Measurements from ENCODE around the gene SLC28A1.

Gene SLC28A1

GRCh38 chr15:84973492-84974460 is 89.3 kb downstream of the SLC28A1 start:
- H3K4me3 ChIP-seq (ENCODE audit: low read depth, low read length) = no peak overlapping the region
- TF ChIP-seq, protein P1, sequence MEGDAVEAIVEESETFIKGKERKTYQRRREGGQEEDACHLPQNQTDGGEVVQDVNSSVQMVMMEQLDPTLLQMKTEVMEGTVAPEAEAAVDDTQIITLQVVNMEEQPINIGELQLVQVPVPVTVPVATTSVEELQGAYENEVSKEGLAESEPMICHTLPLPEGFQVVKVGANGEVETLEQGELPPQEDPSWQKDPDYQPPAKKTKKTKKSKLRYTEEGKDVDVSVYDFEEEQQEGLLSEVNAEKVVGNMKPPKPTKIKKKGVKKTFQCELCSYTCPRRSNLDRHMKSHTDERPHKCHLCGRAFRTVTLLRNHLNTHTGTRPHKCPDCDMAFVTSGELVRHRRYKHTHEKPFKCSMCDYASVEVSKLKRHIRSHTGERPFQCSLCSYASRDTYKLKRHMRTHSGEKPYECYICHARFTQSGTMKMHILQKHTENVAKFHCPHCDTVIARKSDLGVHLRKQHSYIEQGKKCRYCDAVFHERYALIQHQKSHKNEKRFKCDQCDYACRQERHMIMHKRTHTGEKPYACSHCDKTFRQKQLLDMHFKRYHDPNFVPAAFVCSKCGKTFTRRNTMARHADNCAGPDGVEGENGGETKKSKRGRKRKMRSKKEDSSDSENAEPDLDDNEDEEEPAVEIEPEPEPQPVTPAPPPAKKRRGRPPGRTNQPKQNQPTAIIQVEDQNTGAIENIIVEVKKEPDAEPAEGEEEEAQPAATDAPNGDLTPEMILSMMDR (IDR thresholded peaks at IDR 0.05; ENCODE audit: low read depth, low read length) = no peak

DNA sequence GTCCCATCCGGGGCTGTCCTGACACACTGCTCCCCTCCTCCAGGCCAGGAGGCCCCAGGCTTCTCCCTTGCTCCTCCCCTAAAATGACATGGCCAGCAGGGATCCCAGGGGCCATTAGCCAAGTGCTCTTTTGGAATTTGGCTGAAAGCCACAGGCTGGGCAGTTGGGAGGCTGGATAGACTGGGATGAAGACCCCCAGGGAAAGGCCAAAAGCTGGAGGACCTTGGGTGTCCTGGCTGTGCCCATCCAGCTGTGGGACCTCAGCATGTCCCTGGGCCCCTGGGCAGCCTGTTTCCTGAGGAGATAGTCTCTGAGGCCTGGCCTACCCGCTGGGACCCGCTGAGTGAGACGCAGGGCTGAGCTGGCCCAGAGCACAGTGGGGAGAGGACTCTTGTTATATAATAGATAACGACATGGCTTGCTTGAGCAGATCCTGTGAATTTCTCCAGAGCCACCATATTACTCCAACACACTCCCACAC is 91.4 kb downstream of the SLC28A1 start:
- no peak overlapping the region for H3K4me3 ChIP-seq (ENCODE audit: low read depth, low read length)
- TF ChIP-seq, protein P1 (IDR thresholded peaks at IDR 0.05; ENCODE audit: low read depth, low read length) = no peak

DNA sequence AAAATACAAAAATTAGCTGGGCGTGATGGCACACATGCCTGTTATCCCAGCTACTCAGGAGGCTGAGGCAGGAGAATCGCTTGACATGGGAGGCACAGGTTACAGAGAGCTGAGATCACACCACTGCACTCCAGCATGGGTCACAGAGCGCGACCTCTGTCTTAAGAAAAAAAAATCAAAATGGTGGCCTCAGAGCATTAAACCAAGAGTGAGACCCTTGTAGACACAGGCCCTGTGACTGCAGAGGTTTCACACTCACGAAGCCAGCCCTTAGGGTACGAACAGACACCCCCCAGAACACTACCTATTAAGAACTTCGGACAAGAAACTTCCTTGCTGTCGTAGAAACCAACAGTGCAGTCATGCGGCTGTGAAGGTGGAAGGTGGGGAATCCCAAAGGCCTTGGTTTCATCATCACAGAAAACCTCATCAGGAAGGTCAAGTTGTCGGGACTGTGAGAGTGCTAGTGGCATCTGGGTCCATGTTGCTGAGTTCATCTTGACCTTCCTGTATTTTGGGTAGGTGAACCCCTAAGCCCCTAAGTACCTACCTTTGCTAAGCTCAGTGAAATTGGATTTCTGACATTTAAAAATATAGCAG is 92.4 kb downstream of the SLC28A1 start:
- TF ChIP-seq, protein P1 (IDR thresholded peaks at IDR 0.05; ENCODE audit: low read depth, low read length) = no peak
- no peak overlapping the region for H3K4me3 ChIP-seq (ENCODE audit: low read depth, low read length)

DNA sequence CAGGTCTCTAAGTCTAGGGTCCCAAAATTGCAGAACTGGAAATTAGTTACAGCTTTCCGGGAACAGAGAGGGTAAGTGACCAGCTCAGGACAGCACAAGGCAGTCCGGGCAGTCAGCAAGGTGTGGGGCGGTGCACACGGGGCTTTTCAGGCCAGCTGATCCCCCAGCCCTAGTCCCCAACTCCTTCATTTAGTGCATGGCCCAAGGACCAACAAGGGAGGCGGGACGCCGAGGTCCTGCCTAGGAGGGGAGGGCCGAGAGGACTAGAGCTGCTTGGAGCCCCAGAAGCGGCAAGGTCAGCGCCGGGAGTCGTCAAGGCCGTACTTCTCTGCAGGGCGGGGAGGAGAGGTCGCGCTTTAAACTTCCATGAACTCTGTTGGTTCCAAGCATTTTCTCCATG is 95.2 kb downstream of the SLC28A1 start:
- H3K4me3 ChIP-seq (ENCODE audit: low read depth, low read length) = no peak overlapping the region
- TF ChIP-seq, protein P1 (IDR thresholded peaks at IDR 0.05; ENCODE audit: low read depth, low read length) = no peak

GRCh38 chr15:84980196-84981053 is 96.0 kb downstream of the SLC28A1 start:
- H3K4me3 ChIP-seq (ENCODE audit: low read depth, low read length) = peak overlapping the region; percentile 81
- TF ChIP-seq, protein P1 (IDR thresholded peaks at IDR 0.05; ENCODE audit: low read depth, low read length) = no peak

DNA sequence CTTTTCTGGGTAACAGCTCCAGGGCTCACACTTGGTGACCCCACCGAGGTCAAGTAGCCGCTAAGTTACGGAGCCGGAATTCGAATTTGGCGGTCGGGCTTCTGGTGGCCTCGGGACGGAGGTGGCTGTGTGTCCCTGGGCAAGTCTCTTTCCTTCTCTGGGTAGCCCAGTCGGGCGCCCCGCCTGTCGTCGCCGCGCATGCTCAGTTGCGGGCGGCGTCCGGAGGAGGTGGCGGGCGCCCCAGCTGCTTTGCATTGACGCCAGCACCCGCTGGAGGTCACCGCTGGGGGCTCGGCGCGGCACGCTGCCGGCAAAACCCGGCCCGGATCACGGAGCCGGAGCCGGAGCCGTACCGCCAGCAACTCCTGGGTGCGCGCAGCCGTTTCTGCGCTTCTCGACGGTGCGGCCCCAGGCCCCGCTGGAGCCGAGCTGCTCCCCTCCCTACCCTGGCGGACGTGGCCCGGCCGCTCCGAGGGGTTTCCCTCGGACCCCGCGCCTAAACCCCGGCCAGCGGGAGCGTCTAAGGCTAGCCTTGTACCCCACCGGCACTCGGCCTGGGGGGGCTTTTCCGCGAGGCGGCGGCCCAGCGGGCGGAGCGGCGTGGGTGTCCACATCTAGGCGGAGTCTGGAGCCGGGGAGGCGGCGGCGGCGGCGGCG is 96.7 kb downstream of the SLC28A1 start:
- H3K4me3 ChIP-seq (ENCODE audit: low read depth, low read length) = peak overlapping the region; percentile 81
- TF ChIP-seq, protein P1 (IDR thresholded peaks at IDR 0.05; ENCODE audit: low read depth, low read length) = no peak
